HCT116 (cell line): ENCODE results near the gene SERHL2.
"Not testable (repeated sequence)": the region's sequence is repeated elsewhere in the genome, so short reads cannot be mapped to it uniquely, and the experiment has no call there.

Experiments
- ATF3 ChIP-seq: IDR thresholded peaks from 2 replicates; pipeline ENCODE4 v1.6.1; 2012
- CTCF ChIP-seq, 3 experiments: fragments of 200-600 bp in 1 of 3; sonication (generic) in 1 of 3; IDR thresholded peaks in 2 of 3; conservative IDR thresholded peaks in 1 of 3; 2 replicates each; pipeline ENCODE4 v1.5.1; 2012 to 2017; ENCODE audit warnings: low read depth in 2 of 3, low read length in 2 of 3, antibody characterized with exemption in 1 of 3, borderline replicate concordance in 1 of 3, control low read depth in 1 of 3, mild to moderate bottlenecking in 1 of 3, mixed read lengths in 1 of 3, mixed run types in 1 of 3, moderate library complexity in 1 of 3; ENCODE audit not compliant: insufficient read depth in 1 of 3
- EGR1 ChIP-seq: IDR thresholded peaks from 2 replicates; pipeline ENCODE4 v1.6.1; 2012; ENCODE audit warnings: low read depth
- EZH2 ChIP-seq: fragments of 200-600 bp; sonication (generic); IDR thresholded peaks from 2 replicates; pipeline ENCODE4 v1.6.1; 2017; ENCODE audit warnings: antibody characterized with exemption, mixed run types
- EZH2phosphoT487 ChIP-seq: fragments of 200-600 bp; IDR thresholded peaks from 2 replicates; pipeline ENCODE4 v1.6.1; 2018; ENCODE audit warnings: antibody characterized with exemption, borderline replicate concordance
- JUND ChIP-seq: IDR thresholded peaks from 2 replicates; pipeline ENCODE4 v1.6.1; 2012
- MAX ChIP-seq: IDR thresholded peaks from 2 replicates; pipeline ENCODE4 v1.6.1; 2012
- POLR2A ChIP-seq: IDR thresholded peaks from 2 replicates; pipeline ENCODE4 v1.7.0; 2011; ENCODE audit warnings: borderline replicate concordance; ENCODE audit not compliant: insufficient read depth, insufficient read length; ENCODE audit errors: extremely low read depth
- POLR2AphosphoS5 ChIP-seq: IDR thresholded peaks from 2 replicates; pipeline ENCODE4 v1.6.1; 2011; ENCODE audit warnings: mild to moderate bottlenecking, low read depth, low read length, moderate library complexity
- REST ChIP-seq: IDR thresholded peaks from 2 replicates; pipeline ENCODE4 v1.6.1; 2012; ENCODE audit warnings: low read depth
- SIN3A ChIP-seq: IDR thresholded peaks from 2 replicates; pipeline ENCODE4 v1.6.1; 2012; ENCODE audit warnings: low read depth
- TCF7L2 ChIP-seq: IDR thresholded peaks from 2 replicates; pipeline ENCODE4 v1.7.0; 2011; ENCODE audit warnings: borderline replicate concordance, inconsistent platforms; ENCODE audit not compliant: insufficient read depth, insufficient read length; ENCODE audit errors: extremely low read depth
- ZFX ChIP-seq: fragments of 450-650 bp; IDR thresholded peaks from 2 replicates; pipeline ENCODE4 v1.6.1; 2017
- ZNF274 ChIP-seq: fragments of 200-500 bp; sonication (Bioruptor generic); IDR thresholded peaks from 2 replicates; pipeline ENCODE4 v1.6.1; 2014; ENCODE audit warnings: mild to moderate bottlenecking, low read depth, low read length, inconsistent platforms

- TF ChIP-seq JUND; TCF7L2; POLR2A; CTCF (IDR thresholded peaks at IDR 0.05 in 2 of 3, conservative IDR thresholded peaks at IDR 0.05 in 1 of 3; ENCODE audit: borderline replicate concordance in 1 of 3, insufficient read depth in 1 of 3, low read depth in 2 of 3, low read length in 2 of 3); REST; EZH2; EZH2phosphoT487; ATF3; MAX; POLR2AphosphoS5; ZFX; SIN3A; EGR1; ZNF274: not testable (repeated sequence)
These were observed 5.6 kb upstream of the SERHL2 start for GRCh38 chr22:42548126-42548525.
